GM23338 (cell line): ENCODE measurements around the gene NKX2-4.

ENCODE experiments used
- CTCF ChIP-seq, 2 experiments: fragments of 200-600 bp in 1 of 2; sonication (generic) in 1 of 2; conservative IDR thresholded peaks; 2 replicates each; pipeline versions ENCODE4 v1.5.1 to v1.6.1; 2016 to 2017; ENCODE audit warnings: antibody characterized with exemption in 2 of 2, low read depth in 2 of 2, mild to moderate bottlenecking in 2 of 2, moderate library complexity in 1 of 2
- EZH2 ChIP-seq: fragments of 200-600 bp; sonication (generic); IDR thresholded peaks from one replicate; pipeline ENCODE4 v1.8.0; 2017; ENCODE audit warnings: antibody characterized with exemption, mild to moderate bottlenecking, low read depth; ENCODE audit not compliant: unreplicated experiment
- POLR2AphosphoS5 ChIP-seq: IDR thresholded peaks from 2 replicates; pipeline ENCODE4 v1.6.1; 2016; ENCODE audit warnings: antibody characterized with exemption, low read depth
- REST ChIP-seq: IDR thresholded peaks from one replicate; pipeline ENCODE4 v1.6.1; 2018; ENCODE audit warnings: antibody characterized with exemption; ENCODE audit not compliant: unreplicated experiment

- TF ChIP-seq CTCF (conservative IDR thresholded peaks at IDR 0.05; ENCODE audit: low read depth in 2 of 2) (no peak), EZH2 (peak; percentile 94), REST (no peak), POLR2AphosphoS5 (no peak)
These were observed 1.4 kb downstream of the NKX2-4 start for GRCh38 chr20:21395666-21396598.
